ENCODE data around the gene HNRNPUL2.
"Not testable (repeated sequence)": the region's sequence is repeated elsewhere in the genome, so short reads cannot be mapped to it uniquely, and the experiment has no call there.

The HNRNPUL2 gene

DNA sequence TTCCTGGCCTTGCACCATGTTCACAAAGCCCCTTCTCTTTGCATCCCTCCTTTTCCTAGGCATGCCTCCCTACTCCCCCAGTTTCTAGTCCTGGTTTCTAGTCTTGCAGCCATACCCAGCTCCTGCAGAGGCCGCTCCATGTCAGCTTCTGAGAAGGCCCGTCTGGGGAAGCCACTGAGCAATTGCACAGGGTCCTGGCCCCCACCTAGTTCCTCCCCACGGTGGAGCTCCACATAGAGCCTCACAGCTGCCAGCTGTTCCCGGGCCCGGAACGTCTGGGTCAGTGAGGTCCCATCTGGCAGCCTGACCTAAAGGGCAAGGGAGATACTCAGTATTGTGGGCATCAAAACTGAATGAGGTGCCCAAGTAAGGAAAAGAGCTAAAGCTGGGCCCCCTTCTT is 50.6 kb downstream of the HNRNPUL2 start:
- H3K9me2 ChIP-seq (replicated peaks; ENCODE audit: insufficient read depth, low read length): no peaks in the 10 kb centered on the region
- H3F3A ChIP-seq (ENCODE audit: insufficient read depth, low read length): peaks cover 21% of the 10 kb centered on the region; the same call in 1 of the 2 replicates
- H4K20me1 ChIP-seq (ENCODE audit: insufficient read depth, low read length): no peaks in the 10 kb centered on the region
- no peaks in the 10 kb centered on the region; the same call in none of the 2 replicates for H3K36me3 ChIP-seq (replicated peaks; ENCODE audit: insufficient read depth, low read length)
- no peak overlapping the region for H3K27ac ChIP-seq (ENCODE audit: low read length)
- H2AFZ ChIP-seq (ENCODE audit: low read length): no peak overlapping the region
- no peak overlapping the region for H3K4me2 ChIP-seq (ENCODE audit: low read depth, low read length)
- H3K27me3 ChIP-seq (replicated peaks; ENCODE audit: insufficient read depth, low read length): no peaks in the 10 kb centered on the region
- H3K4me1 ChIP-seq (ENCODE audit: low read length): peaks cover 18% of the 10 kb centered on the region
- H3K9me3 ChIP-seq (replicated peaks; ENCODE audit: insufficient read depth, low read length): no peaks in the 10 kb centered on the region
- no peak overlapping the region for H3K9ac ChIP-seq (ENCODE audit: low read length)
- H3K4me3 ChIP-seq (ENCODE audit: low read length): no peak overlapping the region
- peaks cover 61% of the 10 kb centered on the region for H3K79me2 ChIP-seq (ENCODE audit: low read length)
- DNase-seq: no peak
- TF ChIP-seq EZH2phosphoT487 (IDR thresholded peaks at IDR 0.05; ENCODE audit: low read length) (no peak), EZH2 (optimal IDR thresholded peaks at IDR 0.05; ENCODE audit: low read depth, low read length) (no peak)
- TF ChIP-seq, protein P1, sequence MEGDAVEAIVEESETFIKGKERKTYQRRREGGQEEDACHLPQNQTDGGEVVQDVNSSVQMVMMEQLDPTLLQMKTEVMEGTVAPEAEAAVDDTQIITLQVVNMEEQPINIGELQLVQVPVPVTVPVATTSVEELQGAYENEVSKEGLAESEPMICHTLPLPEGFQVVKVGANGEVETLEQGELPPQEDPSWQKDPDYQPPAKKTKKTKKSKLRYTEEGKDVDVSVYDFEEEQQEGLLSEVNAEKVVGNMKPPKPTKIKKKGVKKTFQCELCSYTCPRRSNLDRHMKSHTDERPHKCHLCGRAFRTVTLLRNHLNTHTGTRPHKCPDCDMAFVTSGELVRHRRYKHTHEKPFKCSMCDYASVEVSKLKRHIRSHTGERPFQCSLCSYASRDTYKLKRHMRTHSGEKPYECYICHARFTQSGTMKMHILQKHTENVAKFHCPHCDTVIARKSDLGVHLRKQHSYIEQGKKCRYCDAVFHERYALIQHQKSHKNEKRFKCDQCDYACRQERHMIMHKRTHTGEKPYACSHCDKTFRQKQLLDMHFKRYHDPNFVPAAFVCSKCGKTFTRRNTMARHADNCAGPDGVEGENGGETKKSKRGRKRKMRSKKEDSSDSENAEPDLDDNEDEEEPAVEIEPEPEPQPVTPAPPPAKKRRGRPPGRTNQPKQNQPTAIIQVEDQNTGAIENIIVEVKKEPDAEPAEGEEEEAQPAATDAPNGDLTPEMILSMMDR (IDR thresholded peaks at IDR 0.05; ENCODE audit: low read length): no peak

DNA sequence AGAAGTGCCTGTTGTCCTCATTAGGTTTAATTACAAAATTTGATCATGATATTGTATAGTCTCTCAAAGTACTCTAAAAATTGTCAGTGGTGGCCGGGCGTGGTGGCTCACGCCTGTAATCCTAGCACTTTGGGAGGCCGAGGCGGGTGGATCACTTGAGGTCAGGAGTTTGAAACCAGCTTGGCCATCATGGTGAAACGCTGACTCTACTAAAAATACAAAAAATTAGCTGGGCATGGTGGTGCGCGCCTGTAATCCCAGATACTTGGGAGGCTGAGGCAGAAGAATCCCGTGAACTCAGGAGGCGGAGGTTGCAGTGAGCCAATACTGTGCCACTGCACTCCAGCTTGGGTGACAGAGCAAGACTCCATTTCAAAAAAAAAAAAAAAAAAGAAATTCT is 51.8 kb downstream of the HNRNPUL2 start:
- Histone ChIP-seq H3F3A (ENCODE audit: insufficient read depth, low read length) (peaks cover 22% of the 10 kb centered on the region; the same call in 1 of the 2 replicates), H3K4me1 (ENCODE audit: low read length) (peaks cover 18% of the 10 kb centered on the region), H3K79me2 (ENCODE audit: low read length) (peaks cover 71% of the 10 kb centered on the region)
- DNase-seq; H2AFZ ChIP-seq (ENCODE audit: low read length); H3K27ac ChIP-seq (ENCODE audit: low read length); H4K20me1 ChIP-seq (ENCODE audit: insufficient read depth, low read length); H3K36me3 ChIP-seq (replicated peaks; ENCODE audit: insufficient read depth, low read length); H3K27me3 ChIP-seq (replicated peaks; ENCODE audit: insufficient read depth, low read length); H3K9me2 ChIP-seq (replicated peaks; ENCODE audit: insufficient read depth, low read length); H3K4me3 ChIP-seq (ENCODE audit: low read length); H3K9ac ChIP-seq (ENCODE audit: low read length); H3K4me2 ChIP-seq (ENCODE audit: low read depth, low read length); H3K9me3 ChIP-seq (replicated peaks; ENCODE audit: insufficient read depth, low read length): not testable (repeated sequence)

DNA sequence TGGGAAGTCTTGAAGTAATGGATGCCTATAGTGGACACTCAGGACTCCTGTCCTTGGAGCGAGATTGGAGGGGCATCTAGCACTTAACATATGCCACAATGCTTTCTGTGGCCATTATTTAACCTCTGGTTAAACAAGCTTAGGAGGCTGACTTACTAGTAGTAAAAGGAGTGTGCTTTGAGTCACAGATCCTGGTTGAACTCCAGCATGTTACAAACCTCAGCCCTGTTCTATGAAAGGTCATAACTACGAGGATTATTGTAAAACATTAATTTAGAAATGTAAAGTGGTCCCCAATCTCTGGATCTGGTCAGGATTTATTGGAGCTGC is 54.1 kb downstream of the HNRNPUL2 start:
- DNase-seq: no peak
- Histone ChIP-seq H3K9me2 (replicated peaks; ENCODE audit: insufficient read depth, low read length) (no peaks in the 10 kb centered on the region), H3F3A (ENCODE audit: insufficient read depth, low read length) (peaks cover 33% of the 10 kb centered on the region), H3K4me1 (ENCODE audit: low read length) (peaks cover 17% of the 10 kb centered on the region), H2AFZ (ENCODE audit: low read length) (no peak overlapping the region), H3K36me3 (replicated peaks; ENCODE audit: insufficient read depth, low read length) (no peaks in the 10 kb centered on the region; the same call in none of the 2 replicates), H3K4me2 (ENCODE audit: low read depth, low read length) (peak overlapping the region; percentile 83; the same call in 1 of the 2 replicates), H4K20me1 (ENCODE audit: insufficient read depth, low read length) (no peaks in the 10 kb centered on the region), H3K4me3 (ENCODE audit: low read length) (no peak overlapping the region), H3K9me3 (replicated peaks; ENCODE audit: insufficient read depth, low read length) (no peaks in the 10 kb centered on the region), H3K9ac (ENCODE audit: low read length) (no peak overlapping the region), H3K27ac (ENCODE audit: low read length) (no peak overlapping the region), H3K27me3 (replicated peaks; ENCODE audit: insufficient read depth, low read length) (no peaks in the 10 kb centered on the region), H3K79me2 (ENCODE audit: low read length) (peaks cover 60% of the 10 kb centered on the region)
- TF ChIP-seq, protein P1 (IDR thresholded peaks at IDR 0.05; ENCODE audit: low read length): no peak
- no peak for TF ChIP-seq EZH2 (optimal IDR thresholded peaks at IDR 0.05; ENCODE audit: low read depth, low read length)
- TF ChIP-seq EZH2phosphoT487 (IDR thresholded peaks at IDR 0.05; ENCODE audit: low read length): no peak

DNA sequence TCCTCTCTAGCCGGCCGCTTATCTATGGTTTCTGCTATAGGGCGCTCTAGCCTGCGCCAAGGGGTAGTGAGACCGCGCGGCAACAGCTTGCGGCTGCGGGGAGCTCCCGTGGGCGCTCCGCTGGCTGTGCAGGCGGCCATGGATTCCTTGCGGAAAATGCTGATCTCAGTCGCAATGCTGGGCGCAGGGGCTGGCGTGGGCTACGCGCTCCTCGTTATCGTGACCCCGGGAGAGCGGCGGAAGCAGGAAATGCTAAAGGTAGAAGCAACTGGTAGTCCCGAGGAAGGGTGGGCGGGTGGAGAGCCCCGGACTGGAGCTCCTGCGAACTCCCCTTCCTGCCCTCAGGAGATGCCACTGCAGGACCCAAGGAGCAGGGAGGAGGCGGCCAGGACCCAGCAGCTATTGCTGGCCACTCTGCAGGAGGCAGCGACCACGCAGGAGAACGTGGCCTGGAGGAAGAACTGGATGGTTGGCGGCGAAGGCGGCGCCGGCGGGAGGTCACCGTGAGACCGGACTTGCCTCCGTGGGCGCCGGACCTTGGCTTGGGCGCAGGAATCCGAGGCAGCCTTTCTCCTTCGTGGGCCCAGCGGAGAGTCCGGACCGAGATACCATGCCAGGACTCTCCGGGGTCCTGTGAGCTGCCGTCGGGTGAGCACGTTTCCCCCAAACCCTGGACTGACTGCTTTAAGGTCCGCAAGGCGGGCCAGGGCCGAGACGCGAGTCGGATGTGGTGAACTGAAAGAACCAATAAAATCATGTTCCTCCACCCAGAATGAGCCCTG is 55.5 kb downstream of the HNRNPUL2 start, which contains the start of the genes LBHD1 and UQCC3:
LBHD1 (minus strand) TSS at position 660 of the 782 bp plus-strand sequence. CDS start 2,236 bp downstream, outside the sequence.
UQCC3 (plus strand) TSS at position 66 of the 782 bp plus-strand sequence; CDS start at position 139, 73 bp downstream.
- Histone ChIP-seq H3K4me3 (ENCODE audit: low read length) (peak within 1 kb of the TSS; percentile 98), H3K27me3 (replicated peaks; ENCODE audit: insufficient read depth, low read length) (no peaks in the 10 kb centered on the region), H3K4me1 (ENCODE audit: low read length) (peaks cover 8% of the 10 kb centered on the region), H4K20me1 (ENCODE audit: insufficient read depth, low read length) (no peaks in the 10 kb centered on the region), H3K9ac (ENCODE audit: low read length) (peak within 1 kb of the TSS; percentile 89), H3F3A (ENCODE audit: insufficient read depth, low read length) (peaks cover 42% of the 10 kb centered on the region), H3K9me2 (replicated peaks; ENCODE audit: insufficient read depth, low read length) (no peaks in the 10 kb centered on the region), H3K36me3 (replicated peaks; ENCODE audit: insufficient read depth, low read length) (no peaks in the 10 kb centered on the region; the same call in none of the 2 replicates), H3K79me2 (ENCODE audit: low read length) (peaks cover 57% of the 10 kb centered on the region), H2AFZ (ENCODE audit: low read length) (peak within 1 kb of the TSS; percentile 87), H3K27ac (ENCODE audit: low read length) (peak within 1 kb of the TSS; percentile 65), H3K4me2 (ENCODE audit: low read depth, low read length) (peak within 1 kb of the TSS; percentile 83), H3K9me3 (replicated peaks; ENCODE audit: insufficient read depth, low read length) (no peaks in the 10 kb centered on the region)
- TF ChIP-seq EZH2phosphoT487 (IDR thresholded peaks at IDR 0.05; ENCODE audit: low read length) (no peak), EZH2 (optimal IDR thresholded peaks at IDR 0.05; ENCODE audit: low read depth, low read length) (no peak)
- TF ChIP-seq, protein P1 (IDR thresholded peaks at IDR 0.05; ENCODE audit: low read length): no peak
- DNase-seq: peak; percentile 86
